Stimulated activated CD4-positive, alpha-beta T cell treated with anti-CD3 and anti-CD28 coated beads, Interleukin-4, amount 100 ng/mL, for 1 hour (primary cell): ENCODE measurements around the gene MAPK8IP1.

Source experiments
- DNase-seq: peaks from one replicate; pipeline ENCODE4 v3.0.0-alpha.2; 2020

The MAPK8IP1 gene

GRCh38 chr11:45913514-45913913 is 28.1 kb downstream of the MAPK8IP1 start:
- no peak for DNase-seq

GRCh38 chr11:45913942-45914635 is 28.6 kb downstream of the MAPK8IP1 start:
- no peak for DNase-seq

- DNase-seq: no peak
Measured at GRCh38 chr11:45915446-45915845, 30.0 kb downstream of the MAPK8IP1 start.

- peak; percentile 23 for DNase-seq
Measured at GRCh38 chr11:45917286-45917622, 31.8 kb downstream of the MAPK8IP1 start.

- peak; percentile 94 for DNase-seq
Measured at GRCh38 chr11:45917623-45918330, 32.3 kb downstream of the MAPK8IP1 start, which contains the start of gene PEX16. Gene PEX16 (minus strand): TSS chr11:45917877. CDS start chr11:45917811, 66 bp downstream.

- DNase-seq: peak; percentile 62
Measured at GRCh38 chr11:45918331-45918941, 33.0 kb downstream of the MAPK8IP1 start.

- no peak for DNase-seq
Measured at GRCh38 chr11:45918962-45919675, 33.7 kb downstream of the MAPK8IP1 start.

- no peak for DNase-seq
Measured at GRCh38 chr11:45919806-45920530, 34.5 kb downstream of the MAPK8IP1 start.

GRCh38 chr11:45920531-45921477 is 35.4 kb downstream of the MAPK8IP1 start:
- no peak for DNase-seq

GRCh38 chr11:45921561-45922424 is 36.3 kb downstream of the MAPK8IP1 start:
- DNase-seq: no peak

GRCh38 chr11:45922425-45923082 is 37.1 kb downstream of the MAPK8IP1 start, which contains the start of gene LARGE2:
Gene LARGE2 (plus strand): TSS chr11:45922656. CDS start chr11:45922883, 227 bp downstream.
- no peak for DNase-seq

- DNase-seq: no peak
Measured at GRCh38 chr11:45924036-45924915, 38.8 kb downstream of the MAPK8IP1 start.

- no peak for DNase-seq
Measured at GRCh38 chr11:45924927-45925326, 39.5 kb downstream of the MAPK8IP1 start.

- DNase-seq: no peak
Measured at GRCh38 chr11:45925550-45925949, 40.1 kb downstream of the MAPK8IP1 start.

GRCh38 chr11:45926001-45926401 is 40.5 kb downstream of the MAPK8IP1 start:
- DNase-seq: no peak

GRCh38 chr11:45926536-45927331 is 41.3 kb downstream of the MAPK8IP1 start:
- DNase-seq: no peak

GRCh38 chr11:45927332-45927683 is 41.9 kb downstream of the MAPK8IP1 start:
- DNase-seq: no peak
